GM12878 (cell line): ENCODE data around the gene LRCH2. TPM values are rescaled to one million over a fixed set of nuclear protein-coding genes. Genes with fewer than 3 reads are reported as not detected.

Source experiments
- ATAC-seq: fragments of 200-7000 bp; cut with Tn5 transposase; 3 replicates; pipeline ENCODE4 v1.9.1; 2020; ENCODE audit warnings: mild to moderate bottlenecking, moderate library complexity
- BruUV-seq: library from RNA; stranded (reverse); fragments of 400-500 nt; replicated peaks from 2 replicates; lab custom pipeline; 2021; lab: Mats Ljungman, UMichigan
- CTCF ChIA-PET: fragments of 300-600 bp; sonication (Branson Sonifier 250); formaldehyde crosslinking; extraction: SDS; loops from one replicate; lab custom pipeline; 2021; ENCODE audit warnings: inconsistent platforms; lab: Yijun Ruan, JAX
- POLR2A ChIA-PET: fragments of 350-600 bp; formaldehyde crosslinking; extraction: SDS; loops from one replicate; lab custom pipeline; 2021; ENCODE audit warnings: inconsistent platforms; lab: Charles Lee
- RAD21 ChIA-PET: fragments of 300-600 bp; sonication (Branson Sonifier 250); formaldehyde crosslinking; loops from one replicate; lab custom pipeline; 2023; ENCODE audit warnings: antibody characterized with exemption; ENCODE audit not compliant: unreplicated experiment; lab: Charles Lee
- SMC1A ChIA-PET: fragments of 300-600 bp; sonication (Branson Sonifier 250); formaldehyde crosslinking; loops from one replicate; lab custom pipeline; 2023; ENCODE audit not compliant: unreplicated experiment, uncharacterized antibody; lab: Charles Lee
- DNase-seq: peaks from one replicate; pipeline ENCODE4 v3.0.0-alpha.2; 2011; ENCODE audit warnings: low read depth, low spot score
- FAIRE-seq: peaks from 3 replicates; lab custom pipeline; 2011; peaks lifted over from hg19 to GRCh38; lab: Jason Lieb, UNC
- H2AFZ ChIP-seq: 2 replicates; pipeline ENCODE4 v1.6.0; 2011; ENCODE audit warnings: low read depth, low read length, control low read depth; ENCODE audit not compliant: control insufficient read depth
- H3K27ac ChIP-seq: 2 replicates; pipeline ENCODE4 v1.5.1; 2011; ENCODE audit warnings: control low read depth; ENCODE audit not compliant: control insufficient read depth, insufficient read depth
- H3K27me3 ChIP-seq, 2 experiments: replicated peaks in 1 of 2; 2 replicates each; pipeline versions ENCODE4 v1.6.0 to v1.6.1; 2011; ENCODE audit warnings: low read length in 1 of 2; ENCODE audit not compliant: control insufficient read depth in 2 of 2, insufficient read depth in 2 of 2
- H3K36me3 ChIP-seq, 2 experiments: 2 replicates each; pipeline ENCODE4 v1.5.1; 2011; ENCODE audit warnings: low read length in 1 of 2; ENCODE audit not compliant: control insufficient read depth in 2 of 2, insufficient read depth in 2 of 2
- H3K4me1 ChIP-seq: 2 replicates; pipeline ENCODE4 v1.6.1; 2011; ENCODE audit warnings: mild to moderate bottlenecking, low read length, moderate library complexity, mixed read lengths; ENCODE audit not compliant: control insufficient read depth, insufficient read depth
- H3K4me2 ChIP-seq: 2 replicates; pipeline ENCODE4 v1.6.0; 2011; ENCODE audit warnings: control low read depth; ENCODE audit not compliant: control insufficient read depth, insufficient read depth
- H3K4me3 ChIP-seq: fragments of 200-600 bp; sonication (generic); 2 replicates; pipeline ENCODE4 v1.5.1; 2016
- H3K79me2 ChIP-seq: 2 replicates; pipeline ENCODE4 v1.6.0; 2011; ENCODE audit warnings: low read length; ENCODE audit not compliant: control insufficient read depth, insufficient read depth
- H3K9ac ChIP-seq: 2 replicates; pipeline ENCODE4 v1.8.0; 2011; ENCODE audit warnings: low read length, control low read depth, mixed read lengths; ENCODE audit not compliant: control insufficient read depth, insufficient read depth
- H3K9me3 ChIP-seq: replicated peaks from 3 replicates; pipeline ENCODE4 v1.5.1; 2011; ENCODE audit warnings: mild to moderate bottlenecking, low read length; ENCODE audit not compliant: control insufficient read depth, insufficient read depth
- H4K20me1 ChIP-seq: 2 replicates; pipeline ENCODE4 v1.6.0; 2011; ENCODE audit not compliant: control insufficient read depth, insufficient read depth
- CREB1 ChIP-seq: IDR thresholded peaks from 2 replicates; pipeline ENCODE4 v1.6.1; 2012; ENCODE audit warnings: low read depth, mild to moderate bottlenecking, inconsistent platforms
- E2F8 ChIP-seq: fragments of 450-650 bp; IDR thresholded peaks from 2 replicates; pipeline ENCODE4 v1.6.1; 2018; ENCODE audit warnings: mild to moderate bottlenecking, low read depth, moderate library complexity; ENCODE audit not compliant: partially characterized antibody
- EP300 ChIP-seq, 2 experiments: fragments of 150-350 bp in 1 of 2; IDR thresholded peaks; 2 replicates each; pipeline ENCODE4 v1.6.1; 2011 to 2012; ENCODE audit warnings: low read depth in 2 of 2, low read length in 2 of 2, borderline replicate concordance in 1 of 2, improper control_type of control experiment in 1 of 2, inconsistent platforms in 1 of 2; ENCODE audit not compliant: control insufficient read depth in 1 of 2
- IKZF1 ChIP-seq: fragments of 450-650 bp; conservative IDR thresholded peaks from 2 replicates; pipeline ENCODE4 v1.6.1; 2017; ENCODE audit warnings: antibody characterized with exemption, mild to moderate bottlenecking
- NKRF ChIP-seq: fragments of 450-650 bp; conservative IDR thresholded peaks from 2 replicates; pipeline ENCODE4 v1.6.1; 2017; ENCODE audit warnings: mild to moderate bottlenecking, moderate library complexity
- POLR2A ChIP-seq: IDR thresholded peaks from 2 replicates; pipeline ENCODE4 v1.6.1; 2011; ENCODE audit warnings: low read depth, mild to moderate bottlenecking, low read length
- RAD21 ChIP-seq: IDR thresholded peaks from 2 replicates; pipeline ENCODE4 v1.6.1; 2011; ENCODE audit warnings: mild to moderate bottlenecking, low read depth, low read length, moderate library complexity; ENCODE audit not compliant: insufficient read depth
- TAF1 ChIP-seq: IDR thresholded peaks from 2 replicates; pipeline ENCODE4 v1.6.1; 2011; ENCODE audit warnings: mild to moderate bottlenecking, low read depth, low read length, borderline replicate concordance
- TARDBP ChIP-seq: IDR thresholded peaks from 2 replicates; pipeline ENCODE4 v1.6.1; 2016; ENCODE audit warnings: borderline replicate concordance
- ZNF274 ChIP-seq: IDR thresholded peaks from one replicate; pipeline ENCODE4 v1.8.0; 2011; ENCODE audit not compliant: insufficient read length, insufficient read depth
- WGBS: methylation state at CpG from one replicate; pipeline ENCODE4 v1.1.6; 2016; ENCODE audit warnings: low lambda C conversion rate; ENCODE audit not compliant: insufficient replicate concordance, insufficient coverage; ENCODE audit errors: missing lambda C conversion rate; 5-methylcytosine and 5-hydroxymethylcytosine counted together
- in situ Hi-C: fragments of 300-500 bp; cut with MboI; formaldehyde crosslinking; loops from 9 replicates; pipeline ENCODE4 v1.14.3; 2018; ENCODE audit warnings: mixed read lengths
- intact Hi-C: fragments of 100-400 bp; cut with micrococcal nuclease; formaldehyde crosslinking; loops from one replicate; pipeline ENCODE4 v1.14.2; 2022; ENCODE audit not compliant: unreplicated experiment
- polyA plus RNA-seq, 11 experiments: library from polyadenylated mRNA; depleted of rRNA in 4 of 11; unstranded in 6 of 11; stranded (reverse) in 5 of 11; fragments of >200 nt; fragmentation: Nextera tagmentation in 4 of 11; fragmentation: Illumina TruSeq in 1 of 11; extraction: Ambion mirVana in 4 of 11; extraction: Trizol in 1 of 11; gene quantifications; 1 replicate in 1 of 11; 2 replicates in 10 of 11; pipeline versions ENCODE4 v1.2.1 to v1.2.3, GENCODE V29; 2011 to 2016; ENCODE audit warnings: inconsistent platforms in 2 of 11, missing spikeins in 2 of 11, low read depth in 1 of 11
- total RNA-seq, 4 experiments: library from RNA; depleted of rRNA in 3 of 4; stranded (reverse); fragments of >200 nt in 3 of 4; fragmentation: Illumina TruSeq in 1 of 4; extraction: Trizol in 1 of 4; gene quantifications; 2 replicates each; pipeline versions ENCODE4 v1.2.1 to v1.2.3, GENCODE V29; 2013 to 2021

Gene LRCH2
- total and polyA plus RNA-seq, 10 of the 15 experiments (the other 5 are each of a cell fraction or from before 2014, with no cell fraction given): 0.01 to 0.10 (median 0.03) TPM; not detected in 7

DNA sequence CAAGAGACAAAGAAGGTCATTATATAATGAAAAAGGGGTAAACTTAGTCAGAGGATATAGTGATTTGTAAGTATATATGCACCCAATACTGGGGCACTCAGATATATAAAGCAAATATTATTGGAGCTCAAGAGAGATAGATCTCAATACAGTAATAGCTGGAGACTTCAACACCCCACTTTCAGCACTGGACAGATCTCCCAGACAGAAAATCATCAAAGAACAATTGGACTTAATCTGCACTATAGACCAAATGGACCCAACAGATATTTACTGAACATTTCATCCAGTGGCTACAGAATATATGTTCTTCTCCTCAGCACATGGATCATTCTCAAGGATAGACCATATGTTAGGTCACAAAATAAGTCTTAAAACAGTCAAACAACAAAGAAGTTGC is 91.8 kb downstream of the LRCH2 start:
- H3K27me3 ChIP-seq: no peaks in the 10 kb centered on the region
- no peaks in the 10 kb centered on the region; the same call in 2 of the 3 replicates for H3K9me3 ChIP-seq
- intact Hi-C loops (no loop called here), in situ Hi-C loops (loop anchor here (10.0 kb wide), 1 partner anchor 527 kb away; no protein-coding TSS in a partner anchor)
- FAIRE-seq: no peak
- no peaks in the 10 kb centered on the region for H3K4me1 ChIP-seq
- no peaks in the 10 kb centered on the region for H4K20me1 ChIP-seq
- RAD21 ChIA-PET: no interaction called here
- DNase-seq: no peak
- H3K4me3 ChIP-seq: no peak overlapping the region
- BruUV-seq: no TSS peak
- H3K9ac ChIP-seq: no peak overlapping the region
- no peaks in the 10 kb centered on the region for H3K79me2 ChIP-seq
- no peak overlapping the region for H2AFZ ChIP-seq
- CTCF ChIA-PET: no interaction called here
- POLR2A ChIA-PET: no interaction called here
- no peak overlapping the region for H3K4me2 ChIP-seq
- SMC1A ChIA-PET: no interaction called here
- no peak overlapping the region for H3K27ac ChIP-seq
- ATAC-seq: no peak
- TF ChIP-seq TAF1: no peak
- no peak for TF ChIP-seq RAD21
- no peak for TF ChIP-seq IKZF1
- TF ChIP-seq CREB1: no peak
- no peak for TF ChIP-seq TARDBP
- TF ChIP-seq EP300 (IDR thresholded peaks at IDR 0.05; ENCODE audit: borderline replicate concordance in 1 of 2, control insufficient read depth in 1 of 2, low read depth in 2 of 2, low read length in 2 of 2): no peak
- H3K36me3 ChIP-seq: no peaks in the 10 kb centered on the region

- POLR2A ChIA-PET: no interaction called here
- in situ Hi-C loops: no loop called here
- WGBS: 1% methylated on average over 5 of the region's 5 CpGs
- TF ChIP-seq POLR2A (no peak), NKRF (no peak), ZNF274 (no peak), E2F8 (no peak)
These were observed 95.9 kb downstream of the LRCH2 start for GRCh38 chrX:115138040-115138439.

More at GRCh38 chrX:115138040-115138439, 95.9 kb downstream of the LRCH2 start:
- ChIA-PET RAD21 (no interaction called here), CTCF (no interaction called here), SMC1A (no interaction called here)
- H3K27me3 ChIP-seq: no peaks in the 10 kb centered on the region
- no peaks in the 10 kb centered on the region for H3K79me2 ChIP-seq
- DNase-seq: no peak
- H4K20me1 ChIP-seq: no peaks in the 10 kb centered on the region
- H3K4me3 ChIP-seq: no peak overlapping the region
- no peaks in the 10 kb centered on the region for H3K4me1 ChIP-seq
- no peak overlapping the region for H3K4me2 ChIP-seq
- intact Hi-C loops: no loop called here
- H3K9ac ChIP-seq: no peak overlapping the region
- no peaks in the 10 kb centered on the region for H3K36me3 ChIP-seq
- BruUV-seq: no TSS peak
- FAIRE-seq: no peak
- no peak for ATAC-seq
- no peak overlapping the region for H3K27ac ChIP-seq
- H2AFZ ChIP-seq: no peak overlapping the region
- H3K9me3 ChIP-seq: no peaks in the 10 kb centered on the region; the same call in 2 of the 3 replicates
